ENCODE data around the gene TRPM7. TPM values are rescaled to one million over a fixed set of nuclear protein-coding genes. Genes with fewer than 3 reads are reported as not detected.

TRPM7 gene, protein sequence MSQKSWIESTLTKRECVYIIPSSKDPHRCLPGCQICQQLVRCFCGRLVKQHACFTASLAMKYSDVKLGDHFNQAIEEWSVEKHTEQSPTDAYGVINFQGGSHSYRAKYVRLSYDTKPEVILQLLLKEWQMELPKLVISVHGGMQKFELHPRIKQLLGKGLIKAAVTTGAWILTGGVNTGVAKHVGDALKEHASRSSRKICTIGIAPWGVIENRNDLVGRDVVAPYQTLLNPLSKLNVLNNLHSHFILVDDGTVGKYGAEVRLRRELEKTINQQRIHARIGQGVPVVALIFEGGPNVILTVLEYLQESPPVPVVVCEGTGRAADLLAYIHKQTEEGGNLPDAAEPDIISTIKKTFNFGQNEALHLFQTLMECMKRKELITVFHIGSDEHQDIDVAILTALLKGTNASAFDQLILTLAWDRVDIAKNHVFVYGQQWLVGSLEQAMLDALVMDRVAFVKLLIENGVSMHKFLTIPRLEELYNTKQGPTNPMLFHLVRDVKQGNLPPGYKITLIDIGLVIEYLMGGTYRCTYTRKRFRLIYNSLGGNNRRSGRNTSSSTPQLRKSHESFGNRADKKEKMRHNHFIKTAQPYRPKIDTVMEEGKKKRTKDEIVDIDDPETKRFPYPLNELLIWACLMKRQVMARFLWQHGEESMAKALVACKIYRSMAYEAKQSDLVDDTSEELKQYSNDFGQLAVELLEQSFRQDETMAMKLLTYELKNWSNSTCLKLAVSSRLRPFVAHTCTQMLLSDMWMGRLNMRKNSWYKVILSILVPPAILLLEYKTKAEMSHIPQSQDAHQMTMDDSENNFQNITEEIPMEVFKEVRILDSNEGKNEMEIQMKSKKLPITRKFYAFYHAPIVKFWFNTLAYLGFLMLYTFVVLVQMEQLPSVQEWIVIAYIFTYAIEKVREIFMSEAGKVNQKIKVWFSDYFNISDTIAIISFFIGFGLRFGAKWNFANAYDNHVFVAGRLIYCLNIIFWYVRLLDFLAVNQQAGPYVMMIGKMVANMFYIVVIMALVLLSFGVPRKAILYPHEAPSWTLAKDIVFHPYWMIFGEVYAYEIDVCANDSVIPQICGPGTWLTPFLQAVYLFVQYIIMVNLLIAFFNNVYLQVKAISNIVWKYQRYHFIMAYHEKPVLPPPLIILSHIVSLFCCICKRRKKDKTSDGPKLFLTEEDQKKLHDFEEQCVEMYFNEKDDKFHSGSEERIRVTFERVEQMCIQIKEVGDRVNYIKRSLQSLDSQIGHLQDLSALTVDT (N-terminal part only)
- total RNA-seq, result 35.2 and 59.2 TPM in 2 replicates

DNA sequence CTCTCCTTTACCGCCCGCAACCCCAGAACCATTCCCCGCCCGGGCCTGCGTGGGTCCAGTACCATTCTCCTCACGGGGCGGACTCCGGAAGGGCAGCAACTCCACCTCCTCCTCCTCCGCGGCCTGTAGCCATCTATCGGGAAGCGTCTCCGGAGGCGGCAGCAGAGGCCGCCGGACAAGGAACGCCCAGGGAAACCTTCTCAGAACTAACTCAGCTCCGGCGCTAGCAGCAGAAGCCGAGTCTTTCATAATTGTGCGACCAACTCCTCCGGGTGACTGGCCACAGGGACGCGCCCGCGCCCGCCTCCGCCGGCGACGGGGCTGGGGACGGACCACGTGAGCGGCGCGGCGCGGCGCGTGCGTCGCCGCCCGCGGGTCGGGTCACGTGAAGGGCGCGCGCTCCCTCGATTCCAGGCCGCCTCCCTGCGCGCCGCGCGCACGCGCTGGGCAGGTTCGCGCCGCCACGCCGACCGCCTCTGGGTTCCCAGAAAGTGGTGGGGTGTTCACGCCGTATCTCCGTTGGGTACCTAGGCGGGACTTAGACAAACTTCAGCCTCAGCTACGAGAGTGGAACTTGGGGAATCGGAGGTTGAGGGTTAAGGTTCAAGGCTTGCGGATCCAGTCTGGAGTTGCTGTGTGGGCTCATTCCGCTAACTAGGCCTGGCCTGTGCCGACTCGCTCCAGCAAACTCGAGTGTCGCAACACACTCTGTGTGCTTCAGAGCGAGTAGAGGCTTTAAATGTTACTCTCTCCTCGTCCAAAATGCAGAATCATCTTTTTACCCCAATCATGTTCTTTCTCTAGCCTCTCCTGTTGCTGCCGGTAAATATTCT, at the start of gene TRPM7:
TSS of gene TRPM7 (minus strand) at position 329 of the 833 bp plus-strand sequence. CDS start at position 65, 264 bp downstream.
- TF ChIP-seq, protein P1, sequence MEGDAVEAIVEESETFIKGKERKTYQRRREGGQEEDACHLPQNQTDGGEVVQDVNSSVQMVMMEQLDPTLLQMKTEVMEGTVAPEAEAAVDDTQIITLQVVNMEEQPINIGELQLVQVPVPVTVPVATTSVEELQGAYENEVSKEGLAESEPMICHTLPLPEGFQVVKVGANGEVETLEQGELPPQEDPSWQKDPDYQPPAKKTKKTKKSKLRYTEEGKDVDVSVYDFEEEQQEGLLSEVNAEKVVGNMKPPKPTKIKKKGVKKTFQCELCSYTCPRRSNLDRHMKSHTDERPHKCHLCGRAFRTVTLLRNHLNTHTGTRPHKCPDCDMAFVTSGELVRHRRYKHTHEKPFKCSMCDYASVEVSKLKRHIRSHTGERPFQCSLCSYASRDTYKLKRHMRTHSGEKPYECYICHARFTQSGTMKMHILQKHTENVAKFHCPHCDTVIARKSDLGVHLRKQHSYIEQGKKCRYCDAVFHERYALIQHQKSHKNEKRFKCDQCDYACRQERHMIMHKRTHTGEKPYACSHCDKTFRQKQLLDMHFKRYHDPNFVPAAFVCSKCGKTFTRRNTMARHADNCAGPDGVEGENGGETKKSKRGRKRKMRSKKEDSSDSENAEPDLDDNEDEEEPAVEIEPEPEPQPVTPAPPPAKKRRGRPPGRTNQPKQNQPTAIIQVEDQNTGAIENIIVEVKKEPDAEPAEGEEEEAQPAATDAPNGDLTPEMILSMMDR (IDR thresholded peaks at IDR 0.05; ENCODE audit: insufficient read depth, low read length, severe bottlenecking), result no peak
- DNase-seq (ENCODE audit: low read depth) (peak; percentile 86), FAIRE-seq (no peak)
- Histone ChIP-seq H3K36me3 (ENCODE audit: control insufficient read depth, insufficient read depth, low read length) (peaks cover 3% of the 10 kb centered on the region), H3K27me3 (ENCODE audit: control insufficient read depth, insufficient read depth, low read length) (no peaks in the 10 kb centered on the region), H3K4me3 (ENCODE audit: low read depth, low read length) (peak within 1 kb of the TSS; percentile 62)

DNA sequence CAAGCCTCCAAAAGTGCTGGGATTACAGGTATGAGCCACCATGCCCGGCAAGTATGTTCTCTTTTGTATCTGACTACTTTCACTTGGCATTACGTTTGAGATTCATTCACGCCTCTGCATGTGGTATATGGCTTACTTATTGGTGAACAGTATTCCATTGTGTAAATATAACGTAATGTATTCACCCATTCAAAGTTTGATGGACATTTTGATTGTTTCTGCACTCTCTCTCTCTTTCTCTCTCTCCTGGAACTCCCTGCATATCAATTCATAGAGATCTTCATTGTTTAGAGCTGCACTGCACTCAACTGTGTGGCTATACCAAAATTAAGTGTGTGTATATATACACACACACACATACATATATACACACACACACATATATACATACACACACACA, 48.6 kb upstream of the TRPM7 start:
- FAIRE-seq (no peak), DNase-seq (ENCODE audit: low read depth) (no peak)
- TF ChIP-seq, protein P1 (IDR thresholded peaks at IDR 0.05; ENCODE audit: insufficient read depth, low read length, severe bottlenecking), result no peak
- H3K4me3 ChIP-seq (ENCODE audit: low read depth, low read length), result no peak overlapping the region
- no peaks in the 10 kb centered on the region for H3K27me3 ChIP-seq (ENCODE audit: control insufficient read depth, insufficient read depth, low read length)
- H3K36me3 ChIP-seq (ENCODE audit: control insufficient read depth, insufficient read depth, low read length), result peaks cover 6% of the 10 kb centered on the region

DNA sequence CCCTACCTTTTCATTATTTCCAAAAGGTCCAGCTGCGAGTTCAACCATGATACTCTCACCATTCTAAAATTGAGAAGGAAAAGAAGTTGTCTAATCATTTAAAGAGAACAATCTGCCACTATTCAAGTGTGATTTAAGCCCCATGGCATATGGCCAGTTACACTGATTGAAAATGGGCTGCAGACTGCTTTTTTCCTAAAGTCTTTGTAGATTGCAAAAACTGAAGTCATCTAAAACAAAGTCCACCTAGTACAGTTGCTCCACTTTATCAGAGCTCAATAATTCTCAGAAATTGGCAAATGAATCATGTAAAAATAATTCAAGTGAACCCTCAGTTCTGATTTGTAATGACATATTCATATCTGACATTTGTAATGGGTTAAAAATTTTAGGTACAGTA, 39.7 kb upstream of the TRPM7 start:
- DNase-seq (ENCODE audit: low read depth) (no peak), FAIRE-seq (no peak)
- no peak overlapping the region for H3K4me3 ChIP-seq (ENCODE audit: low read depth, low read length)
- no peaks in the 10 kb centered on the region for H3K27me3 ChIP-seq (ENCODE audit: control insufficient read depth, insufficient read depth, low read length)
- H3K36me3 ChIP-seq (ENCODE audit: control insufficient read depth, insufficient read depth, low read length), result peaks cover 5% of the 10 kb centered on the region
- TF ChIP-seq, protein P1 (IDR thresholded peaks at IDR 0.05; ENCODE audit: insufficient read depth, low read length, severe bottlenecking), result no peak

DNA sequence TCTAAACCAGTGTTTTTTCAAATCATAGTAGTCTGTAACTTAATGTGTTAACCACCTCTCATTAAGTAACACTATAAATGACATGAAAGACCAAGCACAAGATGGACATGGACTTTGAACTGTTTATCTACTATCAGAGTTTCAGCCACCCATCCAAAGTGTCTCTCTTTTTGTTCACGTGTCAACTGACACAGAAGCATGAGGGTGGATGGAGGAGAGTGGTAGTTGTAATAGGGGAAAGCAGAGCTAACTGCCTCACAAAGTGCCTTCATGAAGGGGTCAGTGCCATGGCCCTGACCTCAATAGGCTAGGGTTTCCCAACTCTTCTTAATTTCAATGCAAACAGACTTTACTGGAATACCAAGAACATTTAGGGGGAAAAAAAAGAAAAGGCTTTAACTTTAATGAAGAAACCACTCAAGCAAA, 32.1 kb upstream of the TRPM7 start:
- Histone ChIP-seq H3K4me3 (ENCODE audit: low read depth, low read length) (no peak overlapping the region), H3K36me3 (ENCODE audit: control insufficient read depth, insufficient read depth, low read length) (peaks cover 3% of the 10 kb centered on the region), H3K27me3 (ENCODE audit: control insufficient read depth, insufficient read depth, low read length) (no peaks in the 10 kb centered on the region)
- DNase-seq (ENCODE audit: low read depth) (no peak), FAIRE-seq (no peak)
- TF ChIP-seq, protein P1 (IDR thresholded peaks at IDR 0.05; ENCODE audit: insufficient read depth, low read length, severe bottlenecking), result no peak

DNA sequence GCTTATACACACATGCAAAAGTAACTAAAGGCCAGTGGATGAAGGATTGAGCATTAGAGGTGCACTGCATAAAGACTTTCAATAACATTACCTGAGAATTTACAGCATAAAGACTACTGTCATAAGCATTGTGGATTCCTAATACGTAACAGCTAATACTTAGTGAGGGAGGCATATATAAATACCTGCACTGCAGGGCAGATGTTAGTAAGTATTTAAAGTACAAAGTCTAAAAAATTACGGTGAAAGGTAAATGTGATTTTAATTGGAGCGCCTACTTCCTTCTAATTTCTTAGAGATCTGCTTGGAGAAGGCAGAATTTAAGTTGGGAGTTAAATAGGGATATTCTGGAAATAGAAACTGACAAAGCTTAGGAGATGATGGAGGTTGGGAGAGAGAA, 25.4 kb upstream of the TRPM7 start:
- TF ChIP-seq, protein P1 (IDR thresholded peaks at IDR 0.05; ENCODE audit: insufficient read depth, low read length, severe bottlenecking), result no peak
- FAIRE-seq (no peak), DNase-seq (ENCODE audit: low read depth) (no peak)
- Histone ChIP-seq H3K27me3 (ENCODE audit: control insufficient read depth, insufficient read depth, low read length) (no peaks in the 10 kb centered on the region), H3K4me3 (ENCODE audit: low read depth, low read length) (no peak overlapping the region), H3K36me3 (ENCODE audit: control insufficient read depth, insufficient read depth, low read length) (no peaks in the 10 kb centered on the region)
